Hepatocyte (in vitro differentiated cells): ENCODE results near the gene HOPX. TPM values are rescaled to one million over a fixed set of nuclear protein-coding genes. Genes with fewer than 3 reads are reported as not detected.
"Not testable (repeated sequence)": the region's sequence is repeated elsewhere in the genome, so short reads cannot be mapped to it uniquely, and the experiment has no call there.

Source experiments
- DNase-seq: peaks from one replicate; pipeline ENCODE4 v3.0.0-alpha.2; 2016; ENCODE audit warnings: low spot score
- H2AFZ ChIP-seq: fragments of 200-600 bp; sonication (generic); 2 replicates; pipeline ENCODE4 v1.6.0; 2016; ENCODE audit warnings: antibody characterized with exemption, mild to moderate bottlenecking
- H3K27ac ChIP-seq: fragments of 200-600 bp; sonication (generic); 2 replicates; pipeline ENCODE4 v1.5.1; 2016; ENCODE audit warnings: mild to moderate bottlenecking
- H3K27me3 ChIP-seq: fragments of 200-600 bp; sonication (generic); 2 replicates; pipeline ENCODE4 v1.6.1; 2016
- H3K36me3 ChIP-seq: fragments of 200-600 bp; sonication (generic); replicated peaks from 2 replicates; pipeline ENCODE4 v1.5.1; 2016; ENCODE audit warnings: low read depth; ENCODE audit not compliant: insufficient read depth
- H3K4me1 ChIP-seq: fragments of 200-600 bp; sonication (generic); 2 replicates; pipeline ENCODE4 v1.5.1; 2016; ENCODE audit warnings: mild to moderate bottlenecking, moderate library complexity; ENCODE audit not compliant: insufficient read depth
- H3K4me2 ChIP-seq: fragments of 200-600 bp; sonication (generic); 2 replicates; pipeline ENCODE4 v1.6.0; 2016
- H3K4me3 ChIP-seq: fragments of 200-600 bp; sonication (generic); 2 replicates; pipeline ENCODE4 v1.5.1; 2016; ENCODE audit warnings: mild to moderate bottlenecking
- H3K79me2 ChIP-seq: fragments of 200-600 bp; sonication (generic); 2 replicates; pipeline ENCODE4 v1.6.0; 2017; ENCODE audit warnings: mild to moderate bottlenecking
- H3K9me2 ChIP-seq: fragments of 200-600 bp; sonication (generic); replicated peaks from 2 replicates; pipeline ENCODE4 v1.6.0; 2017; ENCODE audit warnings: mild to moderate bottlenecking; ENCODE audit not compliant: insufficient read depth
- H3K9me3 ChIP-seq: fragments of 200-600 bp; sonication (generic); 2 replicates; pipeline ENCODE4 v1.5.1; 2016; ENCODE audit warnings: low read depth, mild to moderate bottlenecking
- H4K20me1 ChIP-seq: fragments of 200-600 bp; sonication (generic); 2 replicates; pipeline ENCODE4 v1.6.0; 2016; ENCODE audit warnings: mild to moderate bottlenecking; ENCODE audit not compliant: insufficient read depth, poor library complexity, severe bottlenecking
- EZH2 ChIP-seq: fragments of 200-600 bp; sonication (generic); IDR thresholded peaks from 2 replicates; pipeline ENCODE4 v1.6.1; 2016; ENCODE audit warnings: antibody characterized with exemption, mild to moderate bottlenecking, borderline replicate concordance
- EZH2phosphoT487 ChIP-seq: fragments of 200-600 bp; sonication (generic); IDR thresholded peaks from one replicate; pipeline ENCODE4 v1.6.1; 2018; ENCODE audit warnings: antibody characterized with exemption, mild to moderate bottlenecking, low read depth, moderate library complexity; ENCODE audit not compliant: unreplicated experiment, severe bottlenecking
- whole genome bisulfite sequencing: methylation state at CpG from one replicate; pipeline ENCODE4 v1.1.6; 2016; ENCODE audit warnings: low lambda C conversion rate; ENCODE audit errors: missing lambda C conversion rate; 5-methylcytosine and 5-hydroxymethylcytosine counted together
- polyA plus RNA-seq: library from polyadenylated mRNA; unstranded; fragments of >200 nt; fragmentation: Nextera tagmentation; extraction: Ambion mirVana; gene quantifications from 2 replicates; pipeline ENCODE4 v1.2.1, GENCODE V29; 2016
- total RNA-seq: library from RNA; depleted of rRNA; stranded (reverse); fragments of >200 nt; gene quantifications from 2 replicates; pipeline ENCODE4 v1.2.3, GENCODE V29; 2014
- TF ChIP-seq, protein P1 (sequence below): fragments of 200-600 bp; sonication (generic); IDR thresholded peaks from 2 replicates; pipeline ENCODE4 v1.5.1; 2016; ENCODE audit warnings: antibody characterized with exemption, mild to moderate bottlenecking; ENCODE audit not compliant: poor library complexity

The HOPX gene
- total and polyA plus RNA-seq, 2 experiments from 2014 or later, result 11.7 to 17.7 TPM

DNA sequence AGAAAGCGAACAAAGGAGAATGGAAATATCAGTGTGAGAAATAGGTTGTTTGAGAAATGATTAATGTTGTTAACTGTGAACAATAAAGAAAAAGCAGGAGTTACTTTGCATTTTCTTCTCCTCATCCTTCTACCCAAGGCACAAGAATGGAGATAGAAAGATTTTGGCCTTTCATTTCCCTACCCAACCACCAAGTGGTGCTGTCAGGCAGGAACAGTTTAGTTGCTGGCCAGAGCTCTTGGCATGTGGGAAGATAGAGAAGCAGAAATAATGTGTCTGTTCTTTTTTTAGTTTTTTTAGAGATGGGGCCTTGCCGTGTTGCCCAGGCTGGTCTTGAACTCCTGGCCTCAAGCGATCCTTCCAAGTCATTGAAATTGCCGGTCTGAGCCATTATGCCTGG, 12.8 kb downstream of the HOPX start:
- H2AFZ ChIP-seq, result no peak overlapping the region
- no peaks in the 10 kb centered on the region for H3K9me2 ChIP-seq
- H3K4me1 ChIP-seq, result no peaks in the 10 kb centered on the region
- no peaks in the 10 kb centered on the region for H3K79me2 ChIP-seq
- no peaks in the 10 kb centered on the region for H4K20me1 ChIP-seq
- no peaks in the 10 kb centered on the region for H3K9me3 ChIP-seq
- H3K36me3 ChIP-seq, result no peaks in the 10 kb centered on the region
- H3K27me3 ChIP-seq, result no peaks in the 10 kb centered on the region
- H3K27ac ChIP-seq, result no peak overlapping the region
- TF ChIP-seq, protein P1, sequence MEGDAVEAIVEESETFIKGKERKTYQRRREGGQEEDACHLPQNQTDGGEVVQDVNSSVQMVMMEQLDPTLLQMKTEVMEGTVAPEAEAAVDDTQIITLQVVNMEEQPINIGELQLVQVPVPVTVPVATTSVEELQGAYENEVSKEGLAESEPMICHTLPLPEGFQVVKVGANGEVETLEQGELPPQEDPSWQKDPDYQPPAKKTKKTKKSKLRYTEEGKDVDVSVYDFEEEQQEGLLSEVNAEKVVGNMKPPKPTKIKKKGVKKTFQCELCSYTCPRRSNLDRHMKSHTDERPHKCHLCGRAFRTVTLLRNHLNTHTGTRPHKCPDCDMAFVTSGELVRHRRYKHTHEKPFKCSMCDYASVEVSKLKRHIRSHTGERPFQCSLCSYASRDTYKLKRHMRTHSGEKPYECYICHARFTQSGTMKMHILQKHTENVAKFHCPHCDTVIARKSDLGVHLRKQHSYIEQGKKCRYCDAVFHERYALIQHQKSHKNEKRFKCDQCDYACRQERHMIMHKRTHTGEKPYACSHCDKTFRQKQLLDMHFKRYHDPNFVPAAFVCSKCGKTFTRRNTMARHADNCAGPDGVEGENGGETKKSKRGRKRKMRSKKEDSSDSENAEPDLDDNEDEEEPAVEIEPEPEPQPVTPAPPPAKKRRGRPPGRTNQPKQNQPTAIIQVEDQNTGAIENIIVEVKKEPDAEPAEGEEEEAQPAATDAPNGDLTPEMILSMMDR, result peak; percentile 26
- TF ChIP-seq EZH2phosphoT487 (no peak), EZH2 (no peak)
- no peak overlapping the region for H3K4me2 ChIP-seq
- H3K4me3 ChIP-seq, result no peak overlapping the region
- WGBS, result 91% methylated on average over 4 of the region's 4 CpGs
- no peak for DNase-seq

DNA sequence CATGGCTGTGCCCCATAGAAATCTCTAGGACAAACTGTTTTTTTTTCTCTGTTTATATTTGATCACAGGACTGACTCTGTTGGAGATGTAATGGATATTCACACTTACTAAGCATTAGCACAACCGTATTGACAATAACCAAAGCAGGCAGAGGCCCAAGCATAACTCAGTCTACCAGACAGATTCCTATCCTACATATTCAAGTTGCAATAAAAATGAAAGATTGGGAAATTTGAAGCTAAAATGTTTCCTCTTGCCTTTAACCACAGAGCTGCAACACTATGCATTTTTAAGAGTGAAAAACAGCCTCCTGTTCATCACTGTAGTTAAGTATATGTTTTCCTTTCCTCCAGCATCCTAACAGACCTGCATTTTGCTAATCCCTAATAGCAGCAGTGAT, 13.7 kb downstream of the HOPX start:
- not testable (repeated sequence) for H2AFZ ChIP-seq, H3K4me3 ChIP-seq, H3K27ac ChIP-seq, H3K4me2 ChIP-seq, H3K36me3 ChIP-seq, H3K9me3 ChIP-seq, H3K9me2 ChIP-seq, H3K27me3 ChIP-seq, H4K20me1 ChIP-seq, H3K4me1 ChIP-seq, H3K79me2 ChIP-seq, DNase-seq
- WGBS, result 46% methylated on average over 1 of the region's 1 CpG

DNA sequence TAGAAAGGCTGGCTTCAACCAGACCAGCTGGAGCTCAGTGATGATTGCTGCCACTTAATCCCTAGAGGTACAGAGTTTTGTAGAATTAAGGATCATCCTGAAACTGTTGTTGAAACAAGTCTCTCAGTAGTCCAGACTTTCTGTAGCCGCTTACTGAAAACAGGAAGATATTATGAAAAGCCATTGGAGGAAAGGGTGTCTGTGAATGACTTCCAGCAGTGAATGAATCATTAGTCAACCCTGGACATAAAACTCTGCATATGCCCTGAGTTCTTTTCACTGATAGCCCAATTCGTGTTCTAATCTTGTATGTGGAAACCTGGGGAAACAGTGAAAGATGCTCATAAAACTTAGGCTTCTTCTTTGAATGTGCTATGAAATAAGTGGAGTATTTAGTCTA, 14.8 kb downstream of the HOPX start:
- no peak overlapping the region for H3K27ac ChIP-seq
- TF ChIP-seq EZH2, result no peak
- TF ChIP-seq, protein P1, result no peak
- no peak for TF ChIP-seq EZH2phosphoT487
- H3K36me3 ChIP-seq, result no peaks in the 10 kb centered on the region
- no peaks in the 10 kb centered on the region for H3K9me2 ChIP-seq
- H3K27me3 ChIP-seq, result no peaks in the 10 kb centered on the region
- no peaks in the 10 kb centered on the region for H4K20me1 ChIP-seq
- WGBS, result 47% methylated on average over 2 of the region's 2 CpGs
- no peak overlapping the region for H3K4me3 ChIP-seq
- no peaks in the 10 kb centered on the region for H3K9me3 ChIP-seq
- no peak overlapping the region for H3K4me2 ChIP-seq
- H3K79me2 ChIP-seq, result no peaks in the 10 kb centered on the region
- no peaks in the 10 kb centered on the region for H3K4me1 ChIP-seq
- no peak for DNase-seq
- no peak overlapping the region for H2AFZ ChIP-seq

DNA sequence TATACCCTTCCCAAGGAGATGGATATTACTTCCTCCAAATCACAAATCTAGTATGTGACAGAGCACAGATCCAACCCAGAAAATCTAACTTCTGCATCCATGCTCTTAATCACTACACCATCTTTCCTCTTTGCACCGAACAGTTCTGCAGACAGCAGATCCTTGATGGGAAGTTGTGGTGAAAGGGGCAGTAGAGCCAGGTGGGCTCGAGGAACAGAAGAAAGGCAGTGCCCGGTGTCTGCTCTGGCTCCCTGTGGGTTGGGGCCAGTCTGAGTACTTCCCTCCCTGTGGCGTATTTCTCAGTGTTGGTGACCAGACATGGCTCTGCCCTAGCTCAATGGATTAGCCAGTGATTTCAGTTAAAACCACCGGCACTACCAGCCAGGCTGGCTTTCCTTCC, 15.3 kb downstream of the HOPX start:
- DNase-seq, result no peak
- TF ChIP-seq, protein P1, result no peak
- TF ChIP-seq EZH2 (no peak), EZH2phosphoT487 (no peak)
- H3K9me3 ChIP-seq, result no peaks in the 10 kb centered on the region
- no peaks in the 10 kb centered on the region for H4K20me1 ChIP-seq
- H3K27ac ChIP-seq, result no peak overlapping the region
- H3K36me3 ChIP-seq, result no peaks in the 10 kb centered on the region
- H3K9me2 ChIP-seq, result no peaks in the 10 kb centered on the region
- no peak overlapping the region for H2AFZ ChIP-seq
- no peaks in the 10 kb centered on the region for H3K4me1 ChIP-seq
- no peak overlapping the region for H3K4me2 ChIP-seq
- H3K79me2 ChIP-seq, result no peaks in the 10 kb centered on the region
- no peak overlapping the region for H3K4me3 ChIP-seq
- 78% methylated on average over 5 of the region's 5 CpGs for WGBS
- no peaks in the 10 kb centered on the region for H3K27me3 ChIP-seq
